Measurements from ENCODE around the gene DOK3.

The DOK3 gene

DNA sequence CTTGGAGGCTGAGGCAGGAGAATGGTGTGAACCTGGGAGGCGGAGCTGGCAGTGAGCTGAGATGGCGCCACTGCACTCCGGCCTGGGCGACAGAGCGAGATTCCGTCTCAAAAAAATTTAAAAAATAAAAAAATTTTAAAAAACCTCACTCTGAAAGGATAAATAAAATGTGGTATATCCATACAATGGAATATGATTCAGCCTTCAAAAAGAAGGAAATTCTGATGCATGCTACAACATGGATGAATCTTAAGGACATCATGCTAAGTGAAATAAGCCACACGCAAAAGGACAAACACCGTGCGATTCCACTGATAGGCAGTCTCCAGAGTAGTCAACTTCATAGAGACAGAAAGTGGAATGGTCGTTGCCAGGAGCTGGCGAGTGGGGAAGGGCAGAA, 44.6 kb downstream of the DOK3 start:
- TF ChIP-seq, protein P1, sequence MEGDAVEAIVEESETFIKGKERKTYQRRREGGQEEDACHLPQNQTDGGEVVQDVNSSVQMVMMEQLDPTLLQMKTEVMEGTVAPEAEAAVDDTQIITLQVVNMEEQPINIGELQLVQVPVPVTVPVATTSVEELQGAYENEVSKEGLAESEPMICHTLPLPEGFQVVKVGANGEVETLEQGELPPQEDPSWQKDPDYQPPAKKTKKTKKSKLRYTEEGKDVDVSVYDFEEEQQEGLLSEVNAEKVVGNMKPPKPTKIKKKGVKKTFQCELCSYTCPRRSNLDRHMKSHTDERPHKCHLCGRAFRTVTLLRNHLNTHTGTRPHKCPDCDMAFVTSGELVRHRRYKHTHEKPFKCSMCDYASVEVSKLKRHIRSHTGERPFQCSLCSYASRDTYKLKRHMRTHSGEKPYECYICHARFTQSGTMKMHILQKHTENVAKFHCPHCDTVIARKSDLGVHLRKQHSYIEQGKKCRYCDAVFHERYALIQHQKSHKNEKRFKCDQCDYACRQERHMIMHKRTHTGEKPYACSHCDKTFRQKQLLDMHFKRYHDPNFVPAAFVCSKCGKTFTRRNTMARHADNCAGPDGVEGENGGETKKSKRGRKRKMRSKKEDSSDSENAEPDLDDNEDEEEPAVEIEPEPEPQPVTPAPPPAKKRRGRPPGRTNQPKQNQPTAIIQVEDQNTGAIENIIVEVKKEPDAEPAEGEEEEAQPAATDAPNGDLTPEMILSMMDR (IDR thresholded peaks at IDR 0.05; ENCODE audit: borderline replicate concordance, control extremely low read depth, extremely low read depth, insufficient read depth, missing control alignments), result no peak
- in situ Hi-C loops (cut with MboI; ENCODE audit: low sequenced_read_pairs, unreplicated experiment), result no loop called here
- no peak for DNase-seq (ENCODE audit: low spot score)

DNA sequence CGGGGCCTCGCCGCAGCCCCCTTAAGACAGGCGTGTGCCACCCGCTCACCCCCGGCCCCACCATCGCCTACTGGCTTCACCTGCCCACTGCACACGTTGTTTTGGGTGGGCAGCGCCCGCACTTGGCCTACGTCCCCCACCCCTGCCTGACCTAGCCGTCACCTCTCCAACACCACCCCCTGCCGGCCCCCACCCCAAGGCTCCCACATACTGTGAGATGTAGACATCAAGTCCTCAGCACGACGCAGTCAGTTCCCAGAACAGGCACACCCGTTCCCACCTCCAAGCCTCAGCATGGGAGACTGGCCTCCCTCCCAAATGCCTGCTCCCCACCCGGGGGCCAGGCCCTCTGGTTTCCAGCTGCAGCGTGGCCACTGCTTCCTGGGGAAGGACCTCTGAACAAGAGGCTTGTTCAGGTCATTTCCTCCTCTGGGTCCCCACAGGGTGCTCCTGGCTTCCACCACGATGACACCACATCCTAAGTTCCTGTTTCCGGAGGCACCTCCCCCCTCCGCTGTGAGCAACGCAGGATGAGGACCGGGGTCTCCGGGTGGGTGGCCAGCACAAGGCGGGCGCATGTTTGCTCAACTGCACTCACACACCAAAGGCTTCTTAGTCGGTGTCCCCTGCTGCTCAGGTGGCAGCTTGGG, 47.5 kb downstream of the DOK3 start:
- in situ Hi-C loops (cut with MboI; ENCODE audit: low sequenced_read_pairs, unreplicated experiment), result no loop called here
- DNase-seq (ENCODE audit: low spot score), result no peak
- TF ChIP-seq, protein P1 (IDR thresholded peaks at IDR 0.05; ENCODE audit: borderline replicate concordance, control extremely low read depth, extremely low read depth, insufficient read depth, missing control alignments), result no peak

DNA sequence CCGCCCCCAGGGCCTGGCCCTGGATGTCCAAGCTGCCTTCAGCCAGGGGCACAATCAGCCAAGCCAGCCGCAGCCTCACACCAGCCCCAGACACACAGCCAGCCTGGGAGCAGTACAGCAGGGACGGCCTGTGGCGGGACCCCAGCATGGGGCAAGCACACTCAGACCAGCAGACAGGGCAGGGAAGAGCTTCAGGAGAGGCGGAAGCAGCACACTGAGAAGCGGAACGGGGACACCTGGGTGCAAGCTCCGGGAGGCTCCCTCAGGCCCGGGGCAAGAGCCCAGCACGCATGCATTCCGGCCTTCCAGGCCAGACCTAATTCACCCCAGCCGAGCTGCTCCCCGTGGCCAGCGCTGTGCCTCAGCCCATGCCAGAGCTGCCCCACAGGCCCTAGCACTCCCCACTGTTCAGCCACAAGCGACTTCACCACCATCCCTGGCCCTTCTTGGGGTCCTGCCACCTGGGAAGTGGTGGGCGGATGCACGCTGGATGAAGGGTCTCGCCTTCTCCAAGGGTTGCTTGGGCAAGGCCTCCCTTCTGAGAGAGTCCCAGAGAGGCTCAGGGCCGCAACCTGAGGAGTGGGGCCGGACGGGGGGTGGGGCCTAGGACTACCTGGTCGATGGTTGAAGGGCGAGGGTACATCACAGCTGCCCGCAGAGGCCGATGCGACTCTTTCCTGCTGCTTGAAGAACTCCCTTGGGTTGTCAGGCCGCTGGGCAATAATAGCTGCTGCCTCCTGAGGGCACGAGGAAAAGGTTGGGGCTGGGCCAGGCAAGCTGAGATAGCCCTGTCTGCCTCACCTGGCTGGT, 49.6 kb downstream of the DOK3 start:
- TF ChIP-seq, protein P1 (IDR thresholded peaks at IDR 0.05; ENCODE audit: borderline replicate concordance, control extremely low read depth, extremely low read depth, insufficient read depth, missing control alignments), result no peak
- in situ Hi-C loops (cut with MboI; ENCODE audit: low sequenced_read_pairs, unreplicated experiment), result loop anchor here (10.0 kb wide), 1 partner anchor 55 kb away; the partner anchor contains the start of genes F12 and PFN3
- no peak for DNase-seq (ENCODE audit: low spot score)

GRCh38 chr5:177459357-177459756, 50.3 kb downstream of the DOK3 start:
- no peak for DNase-seq (ENCODE audit: low spot score)
- TF ChIP-seq, protein P1 (IDR thresholded peaks at IDR 0.05; ENCODE audit: borderline replicate concordance, control extremely low read depth, extremely low read depth, insufficient read depth, missing control alignments), result no peak
- in situ Hi-C loops (cut with MboI; ENCODE audit: low sequenced_read_pairs, unreplicated experiment), result loop anchor here (10.0 kb wide), 1 partner anchor 55 kb away; the partner anchor contains the start of genes F12 and PFN3

DNA sequence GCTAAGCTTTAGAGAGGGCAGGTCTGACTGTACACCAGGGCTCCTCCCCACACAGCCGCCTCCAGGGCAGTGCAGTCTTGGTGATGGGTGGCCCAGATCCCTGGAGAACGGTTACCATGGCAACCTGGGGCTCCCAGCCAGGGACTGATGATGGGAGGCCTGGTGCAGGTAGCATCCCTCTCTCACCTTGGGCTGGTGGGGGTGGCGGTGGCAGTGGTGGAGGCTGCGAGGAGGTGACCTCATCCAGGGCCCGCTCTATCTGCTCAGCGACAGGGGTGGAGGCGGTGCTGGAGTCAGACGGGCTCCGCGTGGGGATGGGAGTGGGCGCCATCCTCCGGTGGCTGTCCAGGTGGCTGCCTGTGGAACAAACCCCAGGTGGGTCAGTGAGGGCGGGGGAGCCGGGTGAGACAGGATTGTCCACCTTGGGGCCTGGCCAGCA, 50.7 kb downstream of the DOK3 start:
- DNase-seq (ENCODE audit: low spot score), result no peak
- TF ChIP-seq, protein P1 (IDR thresholded peaks at IDR 0.05; ENCODE audit: borderline replicate concordance, control extremely low read depth, extremely low read depth, insufficient read depth, missing control alignments), result no peak
- in situ Hi-C loops (cut with MboI; ENCODE audit: low sequenced_read_pairs, unreplicated experiment), result loop anchor here (10.0 kb wide), 1 partner anchor 54 kb away; the partner anchor contains the start of genes F12 and PFN3

- in situ Hi-C loops (cut with MboI; ENCODE audit: low sequenced_read_pairs, unreplicated experiment), result loop anchor here (10.0 kb wide), 1 partner anchor 53 kb away; the partner anchor contains the start of genes F12 and PFN3
- TF ChIP-seq, protein P1 (IDR thresholded peaks at IDR 0.05; ENCODE audit: borderline replicate concordance, control extremely low read depth, extremely low read depth, insufficient read depth, missing control alignments), result no peak
- no peak for DNase-seq (ENCODE audit: low spot score)
Measured at GRCh38 chr5:177457852-177458681, 51.6 kb downstream of the DOK3 start.

All from GM13976 (cell line).